NCI-H460 (cell line): ENCODE results near the gene SRPX2. TPM values are rescaled to one million over a fixed set of nuclear protein-coding genes. Genes with fewer than 3 reads are reported as not detected.

Experiments used
- DNase-seq: peaks from one replicate; pipeline ENCODE4 v3.0.0-alpha.2; 2016; ENCODE audit warnings: low read depth; ENCODE audit errors: extremely low read depth
- total RNA-seq: library from RNA; depleted of rRNA; stranded (reverse); fragments of >200 nt; shearing (Covaris generic); gene quantifications from 2 replicates; pipeline ENCODE4 v1.2.3, GENCODE V29; 2014

The SRPX2 gene
- total RNA-seq, 1 experiment from 2014 or later = 39.8 TPM

GRCh38 chrX:100649550-100650356, 5.8 kb downstream of the SRPX2 start:
- no peak for DNase-seq

- no peak for DNase-seq
Observed at GRCh38 chrX:100650841-100651240, 6.8 kb downstream of the SRPX2 start.

- no peak for DNase-seq
Observed at GRCh38 chrX:100652266-100652665, 8.3 kb downstream of the SRPX2 start.

- peak; percentile 46 for DNase-seq
Observed at GRCh38 chrX:100654261-100654660, 10.3 kb downstream of the SRPX2 start.

GRCh38 chrX:100658941-100659381, 15.0 kb downstream of the SRPX2 start:
- DNase-seq = no peak

- no peak for DNase-seq
Observed at GRCh38 chrX:100659431-100660137, 15.6 kb downstream of the SRPX2 start.

- DNase-seq = no peak
Observed at GRCh38 chrX:100662170-100662569, 18.2 kb downstream of the SRPX2 start.

GRCh38 chrX:100662796-100663195, 18.8 kb downstream of the SRPX2 start:
- DNase-seq = no peak

- DNase-seq = no peak
Observed at GRCh38 chrX:100663642-100664041, 19.6 kb downstream of the SRPX2 start.

- no peak for DNase-seq
Observed at GRCh38 chrX:100672966-100673365, 29.0 kb downstream of the SRPX2 start.

GRCh38 chrX:100673397-100673953, 29.5 kb downstream of the SRPX2 start:
- DNase-seq = no peak

- no peak for DNase-seq
Observed at GRCh38 chrX:100674705-100675104, 30.7 kb downstream of the SRPX2 start.

GRCh38 chrX:100677611-100678181, 33.7 kb downstream of the SRPX2 start:
- DNase-seq = no peak

- no peak for DNase-seq
Observed at GRCh38 chrX:100680756-100681155, 36.8 kb downstream of the SRPX2 start.

- DNase-seq = no peak
Observed at GRCh38 chrX:100681599-100681998, 37.6 kb downstream of the SRPX2 start.

- DNase-seq = no peak
Observed at GRCh38 chrX:100682939-100683338, 38.9 kb downstream of the SRPX2 start.

GRCh38 chrX:100685284-100685996, 41.4 kb downstream of the SRPX2 start:
- DNase-seq = peak; percentile 81

- DNase-seq = no peak
Observed at GRCh38 chrX:100685997-100686305, 42.0 kb downstream of the SRPX2 start.

- DNase-seq = no peak
Observed at GRCh38 chrX:100687128-100687527, 43.1 kb downstream of the SRPX2 start.

- DNase-seq = no peak
Observed at GRCh38 chrX:100687546-100687945, 43.5 kb downstream of the SRPX2 start.

GRCh38 chrX:100695302-100695701, 51.3 kb downstream of the SRPX2 start:
- DNase-seq = no peak
